HEK293 (cell line): ENCODE data around the gene CCDC110.

Source experiments
- CTCF ChIA-PET: fragments of 350-600 bp; formaldehyde crosslinking; extraction: SDS; loops from one replicate; lab custom pipeline; 2021; ENCODE audit warnings: antibody characterized with exemption; lab: Yijun Ruan, JAX
- POLR2A ChIA-PET: fragments of 300-600 bp; formaldehyde crosslinking; extraction: SDS; loops from one replicate; lab custom pipeline; 2020; ENCODE audit warnings: antibody characterized with exemption, inconsistent platforms; lab: Yijun Ruan, JAX
- H3K27ac ChIP-seq: fragments of 200-500 bp; sonication (Bioruptor generic); 2 replicates; pipeline ENCODE4 v1.5.1; 2014; ENCODE audit warnings: low read depth, low read length, control low read depth, inconsistent platforms; ENCODE audit errors: extremely low read depth
- H3K36me3 ChIP-seq, 2 experiments: fragments of 200-500 bp in 1 of 2; sonication (Bioruptor generic) in 1 of 2; 1 replicate in 1 of 2; 2 replicates in 1 of 2; pipeline ENCODE4 v1.5.1; 2014 to 2017; ENCODE audit warnings: inconsistent platforms in 2 of 2, low read length in 2 of 2; ENCODE audit not compliant: control insufficient read depth in 2 of 2, insufficient read depth in 1 of 2
- H3K4me1 ChIP-seq: fragments of 200-500 bp; sonication (Bioruptor generic); 2 replicates; pipeline ENCODE4 v1.5.1; 2014; ENCODE audit warnings: mild to moderate bottlenecking, low read length, inconsistent platforms; ENCODE audit not compliant: control insufficient read depth, insufficient read depth
- H3K4me3 ChIP-seq: 2 replicates; pipeline ENCODE4 v1.5.1; 2011; ENCODE audit warnings: low read depth, mild to moderate bottlenecking, control low read depth, low read length, moderate library complexity
- H3K9me3 ChIP-seq: fragments of 200-500 bp; sonication (Bioruptor generic); 2 replicates; pipeline ENCODE4 v1.5.1; 2014; ENCODE audit warnings: low read depth, low read length, inconsistent platforms; ENCODE audit not compliant: control insufficient read depth, insufficient read depth
- BCL11B ChIP-seq: fragments of 450-650 bp; formaldehyde crosslinking; IDR thresholded peaks from 2 replicates; pipeline ENCODE4 v1.5.1; 2016; ENCODE audit warnings: low read depth, missing biosample characterization, missing genetic modification characterization
- SP3 ChIP-seq: fragments of 450-650 bp; formaldehyde crosslinking; IDR thresholded peaks from 2 replicates; pipeline ENCODE4 v1.5.1; 2016; ENCODE audit warnings: missing biosample characterization, missing genetic modification characterization
- SP7 ChIP-seq: fragments of 450-650 bp; formaldehyde crosslinking; IDR thresholded peaks from 2 replicates; pipeline ENCODE4 v1.5.1; 2016; ENCODE audit warnings: missing biosample characterization, missing genetic modification characterization
- ZFP69B ChIP-seq: fragments of 450-650 bp; formaldehyde crosslinking; IDR thresholded peaks from 2 replicates; pipeline ENCODE4 v1.5.1; 2016; ENCODE audit warnings: missing biosample characterization, missing genetic modification characterization
- ZNF223 ChIP-seq: fragments of 450-650 bp; formaldehyde crosslinking; IDR thresholded peaks from 2 replicates; pipeline ENCODE4 v1.5.1; 2016; ENCODE audit warnings: missing biosample characterization, missing genetic modification characterization
- ZNF404 ChIP-seq: fragments of 450-650 bp; formaldehyde crosslinking; IDR thresholded peaks from 2 replicates; pipeline ENCODE4 v1.5.1; 2017; ENCODE audit warnings: missing biosample characterization, missing genetic modification characterization
- ZNF561 ChIP-seq: fragments of 450-650 bp; IDR thresholded peaks from 2 replicates; pipeline ENCODE4 v1.5.1; 2018; ENCODE audit warnings: missing biosample characterization, missing genetic modification characterization, borderline replicate concordance
- ZNF585B ChIP-seq: fragments of 450-650 bp; formaldehyde crosslinking; IDR thresholded peaks from 2 replicates; pipeline ENCODE4 v1.5.1; 2016; ENCODE audit warnings: missing biosample characterization, missing genetic modification characterization
- ZNF629 ChIP-seq: fragments of 450-650 bp; formaldehyde crosslinking; IDR thresholded peaks from 2 replicates; pipeline ENCODE4 v1.5.1; 2017; ENCODE audit warnings: missing biosample characterization, missing genetic modification characterization
- ZNF76 ChIP-seq: fragments of 450-650 bp; formaldehyde crosslinking; IDR thresholded peaks from 2 replicates; pipeline ENCODE4; 2016; ENCODE audit warnings: low read depth, missing biosample characterization, missing genetic modification characterization, borderline replicate concordance
- ZNF830 ChIP-seq: fragments of 450-650 bp; IDR thresholded peaks from 2 replicates; pipeline ENCODE4 v1.5.0; 2018; ENCODE audit warnings: missing biosample characterization, missing genetic modification characterization, low read depth, mild to moderate bottlenecking, moderate library complexity
- ZSCAN30 ChIP-seq: fragments of 450-650 bp; IDR thresholded peaks from 2 replicates; pipeline ENCODE4 v1.5.1; 2018; ENCODE audit warnings: missing biosample characterization, mild to moderate bottlenecking, missing genetic modification characterization, moderate library complexity
- TF ChIP-seq, protein P1 (sequence below): fragments of 450-650 bp; formaldehyde crosslinking; IDR thresholded peaks from 2 replicates; pipeline ENCODE4 v1.5.1; 2016; ENCODE audit warnings: missing biosample characterization, missing genetic modification characterization
- TF ChIP-seq, protein P2 (sequence below): fragments of 450-650 bp; formaldehyde crosslinking; IDR thresholded peaks from 2 replicates; pipeline ENCODE4 v1.5.1; 2016; ENCODE audit warnings: missing biosample characterization, missing genetic modification characterization
- TF ChIP-seq, protein P3 (sequence below): fragments of 450-650 bp; formaldehyde crosslinking; IDR thresholded peaks from 2 replicates; pipeline ENCODE4 v1.5.1; 2017; ENCODE audit warnings: missing biosample characterization, missing genetic modification characterization
- TF ChIP-seq, protein P4 (sequence below): fragments of 450-650 bp; formaldehyde crosslinking; IDR thresholded peaks from 2 replicates; pipeline ENCODE4 v1.5.1; 2017; ENCODE audit warnings: missing biosample characterization, missing genetic modification characterization
- TF ChIP-seq, protein P5 (sequence below): fragments of 450-650 bp; formaldehyde crosslinking; conservative IDR thresholded peaks from 2 replicates; pipeline ENCODE4 v1.5.1; 2016; ENCODE audit warnings: low read depth, missing biosample characterization, missing genetic modification characterization
- TF ChIP-seq, protein P6 (sequence below): fragments of 450-650 bp; formaldehyde crosslinking; IDR thresholded peaks from 2 replicates; pipeline ENCODE4 v1.5.1; 2016; ENCODE audit warnings: missing biosample characterization, missing genetic modification characterization

CCDC110 gene

DNA sequence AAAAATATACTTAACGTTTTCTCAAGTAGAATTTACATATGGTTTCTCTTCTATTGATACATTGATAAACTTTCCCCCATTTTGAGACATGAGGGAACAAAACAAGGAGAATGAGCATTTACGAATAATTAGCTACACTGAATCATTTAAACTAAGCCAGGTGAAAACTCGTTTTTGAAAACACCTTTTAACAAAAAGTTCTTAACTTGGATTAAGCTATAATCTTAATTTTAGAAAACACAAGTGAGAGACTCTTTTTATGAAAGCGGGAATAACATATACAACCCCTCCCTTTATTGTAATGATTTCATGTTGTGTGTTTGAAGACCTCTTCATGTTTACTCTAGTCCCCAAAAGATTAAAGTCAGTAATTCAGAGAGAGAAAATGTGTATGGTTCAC is 43.7 kb upstream of the CCDC110 start:
- POLR2A ChIA-PET = no interaction called here
- H3K27ac ChIP-seq = no peak overlapping the region
- H3K4me3 ChIP-seq = no peak overlapping the region
- CTCF ChIA-PET = interaction anchor here (0.7 kb wide), 1 partner anchor 522 kb away, joined by 3 read pairs; no protein-coding TSS in a partner anchor
- no peaks in the 10 kb centered on the region for H3K4me1 ChIP-seq
- H3K9me3 ChIP-seq = no peaks in the 10 kb centered on the region
- H3K36me3 ChIP-seq = peaks cover 0 to 23% of the 10 kb centered on the region in 2 experiments; a peak in 2 of 3 replicates
- TF ChIP-seq, protein P1, sequence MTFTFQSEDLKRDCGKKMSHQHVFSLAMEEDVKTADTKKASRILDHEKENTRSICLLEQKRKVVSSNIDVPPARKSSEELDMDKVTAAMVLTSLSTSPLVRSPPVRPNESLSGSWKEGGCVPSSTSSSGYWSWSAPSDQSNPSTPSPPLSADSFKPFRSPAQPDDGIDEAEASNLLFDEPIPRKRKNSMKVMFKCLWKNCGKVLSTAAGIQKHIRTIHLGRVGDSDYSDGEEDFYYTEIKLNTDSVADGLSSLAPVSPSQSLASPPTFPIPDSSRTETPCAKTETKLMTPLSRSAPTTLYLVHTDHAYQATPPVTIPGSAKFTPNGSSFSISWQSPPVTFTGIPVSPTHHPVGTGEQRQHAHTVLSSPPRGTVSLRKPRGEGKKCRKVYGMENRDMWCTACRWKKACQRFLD (tag by site-specific recombination) = no peak
- TF ChIP-seq, protein P2, sequence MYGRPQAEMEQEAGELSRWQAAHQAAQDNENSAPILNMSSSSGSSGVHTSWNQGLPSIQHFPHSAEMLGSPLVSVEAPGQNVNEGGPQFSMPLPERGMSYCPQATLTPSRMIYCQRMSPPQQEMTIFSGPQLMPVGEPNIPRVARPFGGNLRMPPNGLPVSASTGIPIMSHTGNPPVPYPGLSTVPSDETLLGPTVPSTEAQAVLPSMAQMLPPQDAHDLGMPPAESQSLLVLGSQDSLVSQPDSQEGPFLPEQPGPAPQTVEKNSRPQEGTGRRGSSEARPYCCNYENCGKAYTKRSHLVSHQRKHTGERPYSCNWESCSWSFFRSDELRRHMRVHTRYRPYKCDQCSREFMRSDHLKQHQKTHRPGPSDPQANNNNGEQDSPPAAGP (tag by site-specific recombination) = no peak
- TF ChIP-seq ZNF830 (no peak), ZNF585B (tag by site-specific recombination) (no peak), SP7 (tag by site-specific recombination) (no peak), ZFP69B (no peak), ZNF76 (tag by site-specific recombination) (no peak), ZNF561 (no peak), ZNF404 (no peak), ZSCAN30 (tag by site-specific recombination) (no peak)
- TF ChIP-seq, protein P3, sequence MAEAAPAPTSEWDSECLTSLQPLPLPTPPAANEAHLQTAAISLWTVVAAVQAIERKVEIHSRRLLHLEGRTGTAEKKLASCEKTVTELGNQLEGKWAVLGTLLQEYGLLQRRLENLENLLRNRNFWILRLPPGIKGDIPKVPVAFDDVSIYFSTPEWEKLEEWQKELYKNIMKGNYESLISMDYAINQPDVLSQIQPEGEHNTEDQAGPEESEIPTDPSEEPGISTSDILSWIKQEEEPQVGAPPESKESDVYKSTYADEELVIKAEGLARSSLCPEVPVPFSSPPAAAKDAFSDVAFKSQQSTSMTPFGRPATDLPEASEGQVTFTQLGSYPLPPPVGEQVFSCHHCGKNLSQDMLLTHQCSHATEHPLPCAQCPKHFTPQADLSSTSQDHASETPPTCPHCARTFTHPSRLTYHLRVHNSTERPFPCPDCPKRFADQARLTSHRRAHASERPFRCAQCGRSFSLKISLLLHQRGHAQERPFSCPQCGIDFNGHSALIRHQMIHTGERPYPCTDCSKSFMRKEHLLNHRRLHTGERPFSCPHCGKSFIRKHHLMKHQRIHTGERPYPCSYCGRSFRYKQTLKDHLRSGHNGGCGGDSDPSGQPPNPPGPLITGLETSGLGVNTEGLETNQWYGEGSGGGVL = no peak

DNA sequence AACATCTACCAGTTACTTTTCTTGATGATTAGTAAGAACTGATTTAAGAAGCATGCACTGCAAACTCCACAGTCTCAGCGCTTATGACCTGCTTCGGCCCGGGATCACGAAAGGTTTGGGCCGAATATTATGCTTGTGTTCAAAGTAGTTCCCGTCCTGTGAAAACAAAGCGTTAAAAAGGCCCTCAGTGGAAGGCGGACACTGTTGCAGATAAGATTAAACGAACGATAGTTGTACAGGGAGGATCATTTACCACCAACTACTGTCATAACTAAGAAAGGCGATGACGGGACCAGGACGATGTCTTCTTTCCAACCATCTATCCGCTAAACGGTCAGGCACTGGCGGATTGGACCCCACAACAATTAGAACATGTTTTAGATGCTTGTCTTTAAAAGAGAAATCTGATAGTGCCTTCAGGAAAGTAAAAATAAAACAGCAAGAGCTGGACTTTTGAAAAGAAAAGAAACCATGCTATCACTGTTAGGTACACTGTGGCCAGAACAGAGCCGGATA is 42.7 kb upstream of the CCDC110 start:
- Histone ChIP-seq H3K9me3 (no peaks in the 10 kb centered on the region), H3K4me1 (no peaks in the 10 kb centered on the region), H3K4me3 (no peak overlapping the region), H3K36me3 (peaks cover 0 to 18% of the 10 kb centered on the region in 2 experiments; a peak in 2 of 3 replicates), H3K27ac (no peak overlapping the region)
- ChIA-PET CTCF (interaction anchor here (0.6 kb wide), 1 partner anchor 563 kb away, joined by 3 read pairs; no protein-coding TSS in a partner anchor), POLR2A (no interaction called here)
- TF ChIP-seq ZNF223 = no peak
- TF ChIP-seq BCL11B = no peak
- TF ChIP-seq ZNF629 (tag by site-specific recombination) = no peak
- TF ChIP-seq, protein P4, sequence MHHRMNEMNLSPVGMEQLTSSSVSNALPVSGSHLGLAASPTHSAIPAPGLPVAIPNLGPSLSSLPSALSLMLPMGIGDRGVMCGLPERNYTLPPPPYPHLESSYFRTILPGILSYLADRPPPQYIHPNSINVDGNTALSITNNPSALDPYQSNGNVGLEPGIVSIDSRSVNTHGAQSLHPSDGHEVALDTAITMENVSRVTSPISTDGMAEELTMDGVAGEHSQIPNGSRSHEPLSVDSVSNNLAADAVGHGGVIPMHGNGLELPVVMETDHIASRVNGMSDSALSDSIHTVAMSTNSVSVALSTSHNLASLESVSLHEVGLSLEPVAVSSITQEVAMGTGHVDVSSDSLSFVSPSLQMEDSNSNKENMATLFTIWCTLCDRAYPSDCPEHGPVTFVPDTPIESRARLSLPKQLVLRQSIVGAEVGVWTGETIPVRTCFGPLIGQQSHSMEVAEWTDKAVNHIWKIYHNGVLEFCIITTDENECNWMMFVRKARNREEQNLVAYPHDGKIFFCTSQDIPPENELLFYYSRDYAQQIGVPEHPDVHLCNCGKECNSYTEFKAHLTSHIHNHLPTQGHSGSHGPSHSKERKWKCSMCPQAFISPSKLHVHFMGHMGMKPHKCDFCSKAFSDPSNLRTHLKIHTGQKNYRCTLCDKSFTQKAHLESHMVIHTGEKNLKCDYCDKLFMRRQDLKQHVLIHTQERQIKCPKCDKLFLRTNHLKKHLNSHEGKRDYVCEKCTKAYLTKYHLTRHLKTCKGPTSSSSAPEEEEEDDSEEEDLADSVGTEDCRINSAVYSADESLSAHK (tag by site-specific recombination) = no peak
- TF ChIP-seq, protein P5, sequence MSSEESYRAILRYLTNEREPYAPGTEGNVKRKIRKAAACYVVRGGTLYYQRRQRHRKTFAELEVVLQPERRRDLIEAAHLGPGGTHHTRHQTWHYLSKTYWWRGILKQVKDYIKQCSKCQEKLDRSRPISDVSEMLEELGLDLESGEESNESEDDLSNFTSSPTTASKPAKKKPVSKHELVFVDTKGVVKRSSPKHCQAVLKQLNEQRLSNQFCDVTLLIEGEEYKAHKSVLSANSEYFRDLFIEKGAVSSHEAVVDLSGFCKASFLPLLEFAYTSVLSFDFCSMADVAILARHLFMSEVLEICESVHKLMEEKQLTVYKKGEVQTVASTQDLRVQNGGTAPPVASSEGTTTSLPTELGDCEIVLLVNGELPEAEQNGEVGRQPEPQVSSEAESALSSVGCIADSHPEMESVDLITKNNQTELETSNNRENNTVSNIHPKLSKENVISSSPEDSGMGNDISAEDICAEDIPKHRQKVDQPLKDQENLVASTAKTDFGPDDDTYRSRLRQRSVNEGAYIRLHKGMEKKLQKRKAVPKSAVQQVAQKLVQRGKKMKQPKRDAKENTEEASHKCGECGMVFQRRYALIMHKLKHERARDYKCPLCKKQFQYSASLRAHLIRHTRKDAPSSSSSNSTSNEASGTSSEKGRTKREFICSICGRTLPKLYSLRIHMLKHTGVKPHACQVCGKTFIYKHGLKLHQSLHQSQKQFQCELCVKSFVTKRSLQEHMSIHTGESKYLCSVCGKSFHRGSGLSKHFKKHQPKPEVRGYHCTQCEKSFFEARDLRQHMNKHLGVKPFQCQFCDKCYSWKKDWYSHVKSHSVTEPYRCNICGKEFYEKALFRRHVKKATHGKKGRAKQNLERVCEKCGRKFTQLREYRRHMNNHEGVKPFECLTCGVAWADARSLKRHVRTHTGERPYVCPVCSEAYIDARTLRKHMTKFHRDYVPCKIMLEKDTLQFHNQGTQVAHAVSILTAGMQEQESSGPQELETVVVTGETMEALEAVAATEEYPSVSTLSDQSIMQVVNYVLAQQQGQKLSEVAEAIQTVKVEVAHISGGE (tag by site-specific recombination) = no peak
- TF ChIP-seq SP3 (tag by site-specific recombination) = no peak
- TF ChIP-seq, protein P6, sequence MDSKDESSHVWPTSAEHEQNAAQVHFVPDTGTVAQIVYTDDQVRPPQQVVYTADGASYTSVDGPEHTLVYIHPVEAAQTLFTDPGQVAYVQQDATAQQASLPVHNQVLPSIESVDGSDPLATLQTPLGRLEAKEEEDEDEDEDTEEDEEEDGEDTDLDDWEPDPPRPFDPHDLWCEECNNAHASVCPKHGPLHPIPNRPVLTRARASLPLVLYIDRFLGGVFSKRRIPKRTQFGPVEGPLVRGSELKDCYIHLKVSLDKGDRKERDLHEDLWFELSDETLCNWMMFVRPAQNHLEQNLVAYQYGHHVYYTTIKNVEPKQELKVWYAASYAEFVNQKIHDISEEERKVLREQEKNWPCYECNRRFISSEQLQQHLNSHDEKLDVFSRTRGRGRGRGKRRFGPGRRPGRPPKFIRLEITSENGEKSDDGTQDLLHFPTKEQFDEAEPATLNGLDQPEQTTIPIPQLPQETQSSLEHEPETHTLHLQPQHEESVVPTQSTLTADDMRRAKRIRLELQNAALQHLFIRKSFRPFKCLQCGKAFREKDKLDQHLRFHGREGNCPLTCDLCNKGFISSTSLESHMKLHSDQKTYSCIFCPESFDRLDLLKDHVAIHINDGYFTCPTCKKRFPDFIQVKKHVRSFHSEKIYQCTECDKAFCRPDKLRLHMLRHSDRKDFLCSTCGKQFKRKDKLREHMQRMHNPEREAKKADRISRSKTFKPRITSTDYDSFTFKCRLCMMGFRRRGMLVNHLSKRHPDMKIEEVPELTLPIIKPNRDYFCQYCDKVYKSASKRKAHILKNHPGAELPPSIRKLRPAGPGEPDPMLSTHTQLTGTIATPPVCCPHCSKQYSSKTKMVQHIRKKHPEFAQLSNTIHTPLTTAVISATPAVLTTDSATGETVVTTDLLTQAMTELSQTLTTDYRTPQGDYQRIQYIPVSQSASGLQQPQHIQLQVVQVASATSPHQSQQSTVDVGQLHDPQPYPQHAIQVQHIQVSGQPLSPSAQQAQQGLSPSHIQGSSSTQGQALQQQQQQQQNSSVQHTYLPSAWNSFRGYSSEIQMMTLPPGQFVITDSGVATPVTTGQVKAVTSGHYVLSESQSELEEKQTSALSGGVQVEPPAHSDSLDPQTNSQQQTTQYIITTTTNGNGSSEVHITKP (tag by site-specific recombination) = no peak
- TF ChIP-seq, protein P1 (tag by site-specific recombination) = no peak
